Esophagus squamous epithelium (tissue), 4 donors: ENCODE results near the gene KCNIP2.

Experiments used
- CTCF ChIP-seq, 6 experiments: fragments of 450-650 bp in 4 of 6; fragments of 200-600 bp in 2 of 6; sonication (generic) in 2 of 6; IDR thresholded peaks; one replicate each; pipeline ENCODE4 v1.5.1; 2016 to 2019; ENCODE audit warnings: antibody characterized with exemption in 6 of 6, mild to moderate bottlenecking in 4 of 6, moderate library complexity in 4 of 6
- POLR2A ChIP-seq, 4 donors: fragments of 450-650 bp; IDR thresholded peaks; one replicate each; pipeline ENCODE4 v1.6.1; 2017; ENCODE audit warnings: antibody characterized with exemption in 4 of 4, mild to moderate bottlenecking in 4 of 4, moderate library complexity in 3 of 4

- TF ChIP-seq CTCF (IDR thresholded peaks at IDR 0.05) (no peak), POLR2A (IDR thresholded peaks at IDR 0.05) (no peak)
Measured at GRCh38 chr10:101784558-101784957, 59.0 kb downstream of the KCNIP2 start.
